HG03108 (cell line): ENCODE measurements around the gene PI4K2A.

Experiments
- ATAC-seq: cut with Tn5 transposase; IDR thresholded peaks from one replicate; pipeline ENCODE4 v1.9.1; 2021; ENCODE audit warnings: moderate library complexity; ENCODE audit not compliant: unreplicated experiment

Gene PI4K2A

GRCh38 chr10:97704341-97704740 lies 63.9 kb downstream of the PI4K2A start:
- ATAC-seq: no peak

- no peak for ATAC-seq
These were observed 64.7 kb downstream of the PI4K2A start for GRCh38 chr10:97705006-97705670.

- ATAC-seq: no peak
These were observed 66.8 kb downstream of the PI4K2A start for GRCh38 chr10:97707134-97707861.

DNA sequence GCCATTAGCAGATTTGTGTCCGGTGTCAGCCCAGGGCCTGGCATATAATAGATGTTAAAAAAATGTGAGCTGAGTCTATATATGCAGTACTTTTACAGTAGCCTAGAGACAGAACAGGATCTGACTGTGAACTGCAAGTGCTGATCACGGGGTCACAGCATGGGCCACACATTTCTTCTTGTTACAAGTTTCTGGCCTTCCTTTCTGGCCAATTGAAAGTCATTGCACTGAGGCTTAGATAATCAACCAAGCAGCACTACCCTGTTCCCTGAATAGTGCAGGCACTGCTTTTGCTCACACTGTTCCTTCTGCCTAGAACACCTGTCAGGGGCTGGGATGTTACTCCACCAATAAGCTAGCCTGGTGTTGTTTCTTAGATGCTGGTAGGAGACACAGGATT lies 67.7 kb downstream of the PI4K2A start:
- no peak for ATAC-seq

DNA sequence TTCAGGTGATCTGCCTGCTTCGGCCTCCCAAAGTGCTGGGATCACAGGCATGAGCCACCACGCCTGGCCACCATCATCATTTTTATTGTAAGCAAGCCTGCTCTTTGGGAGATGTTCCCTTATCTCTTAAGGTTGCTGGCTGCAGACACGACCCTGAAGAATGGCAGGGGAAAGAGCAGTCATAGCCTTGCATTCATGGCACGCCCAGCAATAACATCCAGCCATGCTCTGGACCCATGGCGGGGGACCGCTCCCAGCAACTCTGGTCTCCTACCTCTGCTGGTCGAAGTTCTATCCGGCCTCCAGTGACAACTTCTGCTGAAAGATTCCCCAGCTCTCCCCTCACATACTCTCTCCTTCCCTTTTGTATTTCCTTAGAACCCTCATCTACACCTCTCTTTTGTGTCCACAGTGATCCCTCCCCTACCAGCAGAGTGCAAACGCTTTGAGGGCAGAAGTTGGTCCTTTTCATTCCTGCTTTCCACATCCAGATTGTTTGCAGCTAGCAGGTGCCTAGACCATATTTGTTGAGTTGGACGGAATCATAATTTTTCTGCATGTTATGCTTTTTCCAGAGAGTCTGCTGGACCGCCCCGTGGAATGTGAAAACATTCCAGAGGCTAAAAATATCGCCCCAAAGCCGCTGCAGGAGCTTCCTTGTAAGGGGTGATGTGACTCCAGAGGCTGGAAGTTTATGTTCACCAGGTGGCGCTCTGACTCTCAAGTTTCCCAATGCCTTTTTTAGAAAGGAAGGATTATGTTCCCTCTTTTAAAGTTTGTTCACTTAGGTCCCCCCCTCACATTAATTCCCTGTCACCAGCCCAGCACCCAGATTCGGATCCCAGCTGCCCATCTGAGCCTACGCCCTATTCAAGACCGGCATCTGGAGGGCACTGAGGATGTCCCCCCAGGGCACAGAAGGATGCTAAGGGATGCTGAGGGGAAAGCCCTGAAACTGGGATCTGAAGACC lies 68.8 kb downstream of the PI4K2A start:
- ATAC-seq: no peak

GRCh38 chr10:97711640-97712572 lies 71.4 kb downstream of the PI4K2A start:
- no peak for ATAC-seq

DNA sequence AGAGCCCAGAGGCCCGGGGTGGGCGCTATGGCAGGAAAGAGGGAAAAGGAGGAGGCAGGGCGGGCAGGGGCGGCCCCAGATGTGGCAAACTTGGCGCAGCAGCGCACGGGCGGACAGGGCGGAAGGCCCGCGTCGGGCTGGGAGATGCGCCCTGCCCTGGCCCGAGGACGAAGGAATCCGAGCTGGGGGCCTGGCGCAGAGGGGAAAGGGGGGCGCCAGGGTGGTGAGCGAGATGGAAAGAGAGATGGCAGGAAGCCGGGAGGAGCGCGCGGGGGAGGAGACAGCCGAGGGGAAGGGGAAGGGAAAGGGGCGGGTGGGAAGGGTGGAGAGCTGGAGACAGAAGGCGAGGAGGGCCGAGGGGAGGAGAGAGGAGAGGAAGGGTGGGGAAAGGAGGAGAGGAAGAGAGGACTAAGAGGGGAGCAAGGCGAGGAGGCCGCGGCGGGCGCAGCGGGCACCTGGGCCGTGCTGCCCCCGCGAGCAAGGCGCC lies 72.9 kb downstream of the PI4K2A start, which contains the start of gene MARVELD1:
TSS of gene MARVELD1 (plus strand) at position 392 of the 487 bp plus-strand sequence. CDS start 147 bp downstream, outside the sequence.
- ATAC-seq: peak; percentile 9

GRCh38 chr10:97713826-97714400 lies 73.4 kb downstream of the PI4K2A start:
- ATAC-seq: peak; percentile 74

DNA sequence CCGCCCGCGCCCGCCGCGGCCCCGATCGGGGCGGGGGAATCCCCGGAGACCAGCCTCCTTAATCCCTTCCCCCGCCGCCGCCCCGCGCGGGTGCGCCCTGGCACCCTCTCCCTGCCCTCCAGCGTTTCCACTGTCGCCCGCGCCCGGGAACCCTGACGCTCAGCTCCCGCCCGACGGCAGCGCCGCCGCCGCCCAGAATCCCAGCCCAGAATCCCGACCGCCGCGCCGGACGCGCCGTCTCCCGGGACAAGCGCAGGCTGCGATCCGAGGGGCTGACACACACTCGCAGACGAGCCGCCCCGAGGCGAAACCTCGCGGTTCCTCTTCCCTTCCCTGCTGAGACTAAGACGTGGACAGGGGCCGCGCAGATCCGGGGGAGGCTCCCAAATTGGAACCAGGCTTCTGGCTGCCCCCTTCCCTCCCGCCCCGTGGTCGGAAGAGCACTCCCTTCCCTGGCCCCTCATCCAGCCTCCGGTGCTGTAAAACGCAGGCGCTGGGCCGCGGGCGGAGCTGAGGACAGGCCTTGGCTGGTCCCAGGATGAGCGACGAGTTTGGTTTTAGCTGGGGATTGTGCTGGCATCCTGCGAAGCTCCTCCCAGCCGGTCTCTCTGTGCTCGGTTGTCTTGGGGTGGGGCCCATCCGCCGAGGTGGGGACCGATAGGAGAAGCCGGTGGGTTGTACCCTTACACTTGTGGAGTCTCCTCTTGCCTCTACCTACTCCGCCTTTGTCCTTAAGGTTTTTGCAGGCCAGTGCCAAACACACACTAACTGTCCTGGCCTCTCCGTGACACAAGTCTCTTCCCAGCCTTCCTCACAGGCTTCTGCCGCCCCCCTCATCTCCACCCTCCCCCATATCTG lies 74.2 kb downstream of the PI4K2A start:
- ATAC-seq: peak; percentile 44

- no peak for ATAC-seq
These were observed 74.9 kb downstream of the PI4K2A start for GRCh38 chr10:97715259-97715874.

- ATAC-seq: no peak
These were observed 77.2 kb downstream of the PI4K2A start for GRCh38 chr10:97717627-97718026.

- ATAC-seq: no peak
These were observed 77.7 kb downstream of the PI4K2A start for GRCh38 chr10:97718178-97718577.

DNA sequence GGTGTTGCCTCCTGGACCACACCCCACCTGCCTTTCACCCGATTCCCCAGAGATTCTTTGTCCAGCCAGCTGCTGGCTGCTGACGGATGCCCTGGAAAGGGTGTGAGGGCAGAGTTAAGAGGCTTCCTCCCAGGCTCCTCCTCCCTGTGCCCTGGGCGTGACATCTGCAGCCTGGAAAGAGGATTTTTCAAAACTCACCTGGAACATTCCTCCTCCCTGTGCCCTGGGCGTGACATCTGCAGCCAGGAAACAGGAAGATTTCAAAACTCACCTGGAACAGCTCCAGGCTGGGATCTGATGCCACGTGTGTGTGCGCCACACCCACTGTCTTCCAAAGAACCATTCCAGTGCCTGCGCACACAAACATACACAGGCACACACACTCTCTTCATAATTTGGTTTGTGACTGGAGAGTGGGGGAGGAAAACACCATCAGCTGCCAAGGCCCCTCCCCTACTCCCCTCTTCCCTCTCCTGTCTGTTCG lies 78.2 kb downstream of the PI4K2A start:
- ATAC-seq: no peak

DNA sequence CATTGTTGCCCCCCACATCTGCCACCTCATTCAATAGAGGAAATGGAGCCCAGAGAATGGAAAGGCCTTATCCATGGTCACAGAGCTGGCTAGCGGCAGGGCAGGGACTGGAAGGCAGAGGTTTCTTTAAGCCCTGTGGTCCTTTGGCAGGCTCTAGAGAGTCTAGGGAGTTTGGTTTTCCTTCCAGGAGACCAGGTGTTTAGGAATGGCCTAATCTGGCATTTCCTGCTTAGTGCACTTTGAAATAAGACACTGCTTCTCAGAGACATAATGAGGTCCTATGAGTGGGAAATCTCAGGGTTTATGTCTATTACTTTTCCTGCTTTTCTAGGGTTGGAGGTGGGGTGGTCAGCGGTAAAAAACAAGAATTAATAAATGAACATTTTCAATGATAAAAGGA lies 79.1 kb downstream of the PI4K2A start:
- ATAC-seq: no peak

GRCh38 chr10:97721871-97722780 lies 81.7 kb downstream of the PI4K2A start:
- no peak for ATAC-seq

DNA sequence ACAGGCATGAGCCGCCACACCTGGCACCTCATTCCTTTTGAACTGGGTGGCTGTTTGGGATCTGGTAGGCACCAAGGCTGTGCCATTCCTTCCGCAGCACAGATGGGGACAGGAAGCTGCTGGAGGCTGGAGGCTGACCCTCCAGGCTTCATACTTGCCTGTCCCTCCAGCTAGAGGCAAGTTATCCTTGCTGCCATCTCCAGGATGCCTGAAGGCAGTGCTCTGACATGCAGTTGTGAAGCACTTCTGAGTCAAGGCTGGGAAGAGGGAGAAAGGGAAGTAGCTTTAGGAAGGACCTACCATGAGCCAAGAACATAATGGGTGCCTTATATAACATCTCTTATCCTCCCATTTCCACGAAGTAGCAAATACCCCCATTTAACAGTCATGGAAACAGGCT lies 82.5 kb downstream of the PI4K2A start:
- no peak for ATAC-seq

DNA sequence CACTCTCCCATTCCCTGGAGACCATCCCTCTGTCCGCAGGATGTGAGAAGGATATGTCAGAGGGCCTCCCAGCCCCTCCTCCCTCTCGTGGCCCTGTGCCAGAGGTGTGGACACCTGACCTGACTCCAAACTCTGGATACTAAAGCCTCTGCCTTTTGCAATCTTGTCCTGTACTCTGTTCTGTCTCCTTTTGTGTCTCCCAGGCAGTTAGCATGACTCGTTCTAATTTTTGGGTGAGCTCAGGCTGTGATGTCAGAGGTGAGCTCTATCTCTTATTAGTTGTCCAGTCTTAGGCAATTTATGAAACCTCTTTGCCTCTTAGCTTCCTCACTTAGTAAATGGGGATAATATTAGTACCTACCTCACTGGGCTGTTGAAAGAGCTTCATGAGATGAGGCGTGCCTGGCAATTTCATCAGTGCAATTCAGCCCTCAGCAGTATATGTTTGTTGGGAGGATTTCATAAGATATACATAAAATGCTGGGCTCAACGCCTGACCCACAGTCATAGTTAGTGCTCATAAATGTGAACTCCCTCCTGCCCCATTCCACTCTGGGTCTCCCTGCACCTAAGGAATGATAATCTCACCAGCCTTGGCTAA lies 84.0 kb downstream of the PI4K2A start:
- no peak for ATAC-seq
